Trophoblast cell (in vitro differentiated cells and primary cell): Measurements from ENCODE around the gene DNAH17.

Experiments used
- DNase-seq, 2 donors: peaks; one replicate each; pipeline ENCODE4 v3.0.0-alpha.2; 2016
- H2AFZ ChIP-seq: 2 replicates; pipeline ENCODE4 v1.6.1; 2013; ENCODE audit warnings: low read length, moderate library complexity, mild to moderate bottlenecking; ENCODE audit not compliant: insufficient read depth, poor library complexity
- H2AK5ac ChIP-seq: 2 replicates; pipeline ENCODE4 v1.6.1; 2013; ENCODE audit warnings: mild to moderate bottlenecking, low read length
- H2BK120ac ChIP-seq: 2 replicates; pipeline ENCODE4 v1.6.1; 2013; ENCODE audit warnings: low read length, mild to moderate bottlenecking, moderate library complexity; ENCODE audit not compliant: insufficient read depth, poor library complexity
- H2BK12ac ChIP-seq: 2 replicates; pipeline ENCODE4 v1.6.1; 2013; ENCODE audit warnings: mild to moderate bottlenecking, low read length, moderate library complexity
- H2BK5ac ChIP-seq: 2 replicates; pipeline ENCODE4 v1.6.1; 2013; ENCODE audit warnings: low read length, low read depth, moderate library complexity, mild to moderate bottlenecking; ENCODE audit not compliant: poor library complexity
- H3K14ac ChIP-seq: 2 replicates; pipeline ENCODE4 v1.6.1; 2013; ENCODE audit warnings: mild to moderate bottlenecking, low read length
- H3K18ac ChIP-seq: 2 replicates; pipeline ENCODE4 v1.6.1; 2013; ENCODE audit warnings: mild to moderate bottlenecking, low read length
- H3K23ac ChIP-seq: 2 replicates; pipeline ENCODE4 v1.6.1; 2013; ENCODE audit warnings: low read length
- H3K27ac ChIP-seq: 2 replicates; pipeline ENCODE4 v1.5.1; 2013; ENCODE audit warnings: low read depth, mild to moderate bottlenecking, inconsistent platforms, low read length, moderate library complexity
- H3K27me3 ChIP-seq: 2 replicates; pipeline ENCODE4 v1.6.1; 2013; ENCODE audit warnings: inconsistent platforms, mild to moderate bottlenecking, low read length, moderate library complexity; ENCODE audit not compliant: insufficient read depth
- H3K36me3 ChIP-seq, 2 experiments: 1 replicate in 1 of 2; 2 replicates in 1 of 2; pipeline ENCODE4 v1.6.1; 2013; ENCODE audit warnings: low read length in 2 of 2, mild to moderate bottlenecking in 2 of 2, moderate library complexity in 1 of 2; ENCODE audit not compliant: insufficient read depth in 2 of 2, control insufficient read depth in 1 of 2
- H3K4ac ChIP-seq: 2 replicates; pipeline ENCODE4 v1.6.1; 2013; ENCODE audit warnings: low read depth, mild to moderate bottlenecking, low read length, moderate library complexity
- H3K4me1 ChIP-seq, 2 experiments: 1 replicate in 1 of 2; 2 replicates in 1 of 2; pipeline ENCODE4 v1.6.1; 2013; ENCODE audit warnings: low read length in 2 of 2, mild to moderate bottlenecking in 2 of 2, moderate library complexity in 1 of 2; ENCODE audit not compliant: insufficient read depth in 2 of 2, control insufficient read depth in 1 of 2
- H3K4me2 ChIP-seq: 2 replicates; pipeline ENCODE4 v1.6.1; 2013; ENCODE audit warnings: inconsistent platforms, mild to moderate bottlenecking, low read length, moderate library complexity
- H3K4me3 ChIP-seq: 2 replicates; pipeline ENCODE4 v1.5.1; 2013; ENCODE audit warnings: mild to moderate bottlenecking, low read depth, low read length, inconsistent platforms
- H3K79me1 ChIP-seq: one replicate; pipeline ENCODE4 v1.6.1; 2013; ENCODE audit warnings: low read length
- H3K79me2 ChIP-seq: 2 replicates; pipeline ENCODE4 v1.6.1; 2013; ENCODE audit warnings: low read length, mild to moderate bottlenecking; ENCODE audit not compliant: control insufficient read depth, insufficient read depth, poor library complexity
- H3K9ac ChIP-seq: 2 replicates; pipeline ENCODE4 v1.6.1; 2013; ENCODE audit warnings: mild to moderate bottlenecking, low read length
- H3K9me3 ChIP-seq: 2 replicates; pipeline ENCODE4 v1.6.1; 2013; ENCODE audit warnings: low read depth, mild to moderate bottlenecking, control low read depth, inconsistent platforms, low read length; ENCODE audit not compliant: insufficient read depth
- H4K12ac ChIP-seq: 2 replicates; pipeline ENCODE4 v1.6.1; 2013; ENCODE audit warnings: low read depth, mild to moderate bottlenecking, low read length, moderate library complexity
- H4K8ac ChIP-seq: 2 replicates; pipeline ENCODE4 v1.6.1; 2013; ENCODE audit warnings: low read depth, mild to moderate bottlenecking, low read length, moderate library complexity
- H4K91ac ChIP-seq: one replicate; pipeline ENCODE4 v1.6.1; 2013; ENCODE audit warnings: low read depth, mild to moderate bottlenecking, low read length, moderate library complexity
- WGBS: extraction: QIAGEN DNeasy Blood & Tissue Kit; methylation state at CpG from one replicate; pipeline ENCODE4 v1.1.7; 2013; ENCODE audit warnings: missing lambda C conversion rate; ENCODE audit not compliant: insufficient read length, insufficient coverage; ENCODE audit errors: extremely low coverage; 5-methylcytosine and 5-hydroxymethylcytosine counted together

Gene DNAH17

DNA sequence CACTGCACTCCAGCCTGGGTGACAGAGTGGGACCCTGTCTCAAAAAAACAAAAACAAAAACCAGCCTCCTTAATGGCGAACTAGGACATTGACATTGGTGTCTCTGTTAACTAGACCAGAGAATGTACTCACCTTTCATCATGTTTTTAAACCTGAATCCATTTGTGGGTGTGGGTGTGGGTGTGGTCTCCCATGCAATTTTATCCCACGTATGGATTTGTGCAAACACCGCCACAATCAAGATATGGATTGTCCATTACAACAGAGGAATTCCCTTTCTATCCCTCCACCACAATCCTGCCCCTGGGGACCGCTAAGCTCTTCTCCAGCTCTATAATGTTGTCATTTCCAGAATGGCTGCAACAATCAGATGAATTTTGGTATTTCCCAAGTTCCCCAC, 49.9 kb downstream of the DNAH17 start:
- no peak for DNase-seq
- no peaks in the 10 kb centered on the region for H3K79me2 ChIP-seq
- no peak overlapping the region for H2AFZ ChIP-seq
- H2BK12ac ChIP-seq = no peak overlapping the region
- no peak overlapping the region for H2BK120ac ChIP-seq
- no peak overlapping the region for H3K27ac ChIP-seq
- no peak overlapping the region for H3K4me2 ChIP-seq
- H3K27me3 ChIP-seq = no peaks in the 10 kb centered on the region
- H2BK5ac ChIP-seq = no peak overlapping the region
- H3K4me3 ChIP-seq = no peak overlapping the region
- H3K18ac ChIP-seq = no peak overlapping the region
- H3K4ac ChIP-seq = no peak overlapping the region
- H2AK5ac ChIP-seq = no peak overlapping the region
- no peak overlapping the region for H3K9ac ChIP-seq
- H3K23ac ChIP-seq = no peak overlapping the region
- no peak overlapping the region for H4K8ac ChIP-seq
- H4K91ac ChIP-seq = no peak overlapping the region
- H3K14ac ChIP-seq = no peak overlapping the region
- H3K4me1 ChIP-seq = no peaks in the 10 kb centered on the region
- H4K12ac ChIP-seq = no peak overlapping the region
- H3K36me3 ChIP-seq = no peaks in the 10 kb centered on the region
- WGBS = no CpG with 5 or more reads among the region's 4 CpGs
- H3K9me3 ChIP-seq = no peaks in the 10 kb centered on the region
- H3K79me1 ChIP-seq = no peaks in the 10 kb centered on the region

DNA sequence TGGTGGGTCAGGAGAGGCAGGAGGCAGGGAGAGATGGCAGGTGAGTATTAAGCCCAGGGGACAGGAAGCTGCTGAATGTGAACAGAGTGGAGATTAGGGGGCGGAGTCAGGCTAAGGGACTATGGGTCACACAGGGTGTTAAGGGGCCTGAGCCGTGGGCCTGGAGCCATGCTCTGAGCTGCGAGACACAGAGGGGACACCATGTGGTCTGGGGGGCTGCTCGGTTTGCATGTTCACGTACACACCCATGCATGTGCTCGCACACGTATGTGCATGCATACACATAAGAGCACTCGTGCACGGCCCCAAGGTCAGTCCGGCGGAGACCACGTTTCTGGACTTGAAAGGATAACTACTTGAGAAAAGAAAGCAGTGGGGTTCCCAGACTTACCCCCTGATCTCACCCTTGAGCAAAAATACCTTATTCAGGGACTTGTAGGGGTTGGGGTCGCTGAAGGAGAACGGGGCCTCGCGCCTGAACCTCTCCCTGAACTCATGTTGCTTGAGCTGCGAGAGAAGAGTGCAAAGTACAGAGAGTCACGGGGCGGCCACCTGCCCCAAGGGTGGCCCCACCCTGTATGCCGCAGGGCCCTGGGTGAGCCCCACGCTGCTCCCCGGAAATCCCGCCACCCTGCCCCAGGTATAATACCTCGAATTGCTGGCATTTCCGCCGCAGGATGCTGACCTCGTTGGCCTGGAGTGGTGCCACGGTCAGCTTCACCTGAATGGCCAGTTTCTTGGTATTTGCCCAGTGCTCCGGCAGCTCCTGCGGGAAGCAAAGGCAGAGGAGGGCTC, 50.8 kb downstream of the DNAH17 start:
- no peak overlapping the region for H3K4me3 ChIP-seq
- no CpG with 5 or more reads among the region's 30 CpGs for WGBS
- H2BK12ac ChIP-seq = no peak overlapping the region
- no peaks in the 10 kb centered on the region for H3K4me1 ChIP-seq
- no peak overlapping the region for H3K4me2 ChIP-seq
- no peak overlapping the region for H4K8ac ChIP-seq
- no peak overlapping the region for H3K27ac ChIP-seq
- H3K27me3 ChIP-seq = no peaks in the 10 kb centered on the region
- no peaks in the 10 kb centered on the region for H3K79me1 ChIP-seq
- H2BK120ac ChIP-seq = no peak overlapping the region
- H3K4ac ChIP-seq = no peak overlapping the region
- H3K9me3 ChIP-seq = no peaks in the 10 kb centered on the region
- no peaks in the 10 kb centered on the region for H3K79me2 ChIP-seq
- no peak overlapping the region for H2BK5ac ChIP-seq
- no peak overlapping the region for H4K12ac ChIP-seq
- peak in 1 of 2 donors; percentile 17 for DNase-seq
- H3K18ac ChIP-seq = no peak overlapping the region
- H2AK5ac ChIP-seq = no peak overlapping the region
- H3K9ac ChIP-seq = no peak overlapping the region
- no peak overlapping the region for H4K91ac ChIP-seq
- no peak overlapping the region for H3K14ac ChIP-seq
- H3K36me3 ChIP-seq = no peaks in the 10 kb centered on the region
- H3K23ac ChIP-seq = no peak overlapping the region
- H2AFZ ChIP-seq = no peak overlapping the region

DNA sequence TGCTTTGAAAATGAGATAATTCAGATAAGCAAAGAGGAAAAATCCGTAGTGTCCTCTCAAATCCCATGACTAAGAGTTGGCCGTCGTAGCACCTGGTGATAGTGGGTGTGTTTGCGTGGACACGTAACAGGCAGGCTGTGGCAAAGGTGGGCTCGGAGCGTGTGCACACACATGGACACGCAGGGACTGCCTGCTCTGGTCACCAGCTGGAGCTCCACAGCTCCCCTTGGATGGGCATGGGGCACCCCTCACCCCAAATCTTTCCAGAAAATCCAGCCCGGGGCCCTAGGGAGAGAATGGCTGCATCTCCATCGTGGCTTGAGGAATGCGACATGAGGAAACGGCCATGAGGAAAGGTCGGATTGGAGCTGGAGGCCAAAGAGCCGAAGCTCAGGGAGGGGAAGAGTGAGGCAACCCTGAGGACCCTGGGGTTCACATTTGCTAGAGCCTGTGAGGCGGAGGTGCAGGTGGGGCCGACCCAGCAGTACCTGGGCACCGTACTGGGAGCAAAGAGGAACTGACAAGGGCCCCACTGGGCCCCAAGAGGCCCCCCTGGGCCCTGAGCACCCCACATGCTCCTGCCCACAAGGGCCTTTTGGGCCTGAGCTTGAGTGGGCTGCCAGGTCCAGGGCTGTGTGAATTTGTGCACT, 51.6 kb downstream of the DNAH17 start:
- H4K8ac ChIP-seq = no peak overlapping the region
- no peak for DNase-seq
- H3K79me2 ChIP-seq = no peaks in the 10 kb centered on the region

DNA sequence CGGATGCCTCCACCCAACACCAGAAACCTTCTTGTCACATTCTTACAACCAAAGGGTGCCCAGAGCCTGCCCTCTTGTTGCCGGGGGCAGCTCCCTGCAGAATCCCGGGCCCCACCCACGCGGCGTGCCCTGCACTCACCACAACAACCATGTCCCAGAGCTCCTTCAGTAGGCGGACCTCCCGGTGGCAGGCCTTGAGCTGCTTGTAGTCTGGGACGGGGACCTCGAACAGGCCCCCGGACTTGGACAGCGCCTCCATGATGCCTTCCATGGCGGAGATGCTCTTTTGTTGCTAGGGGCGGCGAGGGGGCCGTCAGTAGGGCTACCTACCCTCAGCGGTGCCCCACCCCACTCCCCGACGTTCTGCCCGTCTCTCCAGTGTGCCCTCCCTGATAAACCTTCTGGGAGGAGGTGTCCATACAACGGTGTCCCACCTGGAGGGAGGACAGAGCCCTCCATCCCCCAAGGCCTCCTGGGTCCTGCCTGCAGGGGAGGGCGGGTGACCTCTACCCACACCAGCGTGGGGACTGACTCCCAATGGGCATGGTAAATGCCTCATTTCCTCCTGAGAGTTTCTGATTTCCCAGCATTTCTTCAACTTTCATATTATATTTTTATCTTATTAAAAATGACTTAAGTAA, 52.2 kb downstream of the DNAH17 start:
- no peak overlapping the region for H3K18ac ChIP-seq
- H3K27ac ChIP-seq = no peak overlapping the region
- no peak overlapping the region for H2AK5ac ChIP-seq
- no peak overlapping the region for H3K9ac ChIP-seq
- H2BK5ac ChIP-seq = no peak overlapping the region
- H2BK12ac ChIP-seq = no peak overlapping the region
- no peaks in the 10 kb centered on the region for H3K9me3 ChIP-seq
- H3K79me2 ChIP-seq = no peaks in the 10 kb centered on the region
- no peaks in the 10 kb centered on the region for H3K79me1 ChIP-seq
- no peak overlapping the region for H4K8ac ChIP-seq
- no peak overlapping the region for H3K14ac ChIP-seq
- H2BK120ac ChIP-seq = no peak overlapping the region
- no peak overlapping the region for H2AFZ ChIP-seq
- WGBS = no CpG with 5 or more reads among the region's 23 CpGs
- H3K4ac ChIP-seq = no peak overlapping the region
- no peaks in the 10 kb centered on the region for H3K27me3 ChIP-seq
- H4K12ac ChIP-seq = no peak overlapping the region
- H3K4me3 ChIP-seq = no peak overlapping the region
- DNase-seq = no peak
- H3K36me3 ChIP-seq = no peaks in the 10 kb centered on the region
- no peak overlapping the region for H4K91ac ChIP-seq
- H3K23ac ChIP-seq = no peak overlapping the region
- no peaks in the 10 kb centered on the region for H3K4me1 ChIP-seq
- no peak overlapping the region for H3K4me2 ChIP-seq

More for the DNA sequence above, 51.6 kb downstream of the DNAH17 start:
- Histone ChIP-seq H4K91ac (no peak overlapping the region), H3K4me3 (no peak overlapping the region), H3K27me3 (no peaks in the 10 kb centered on the region), H3K79me1 (no peaks in the 10 kb centered on the region), H3K4me1 (no peaks in the 10 kb centered on the region), H3K9ac (no peak overlapping the region), H3K18ac (no peak overlapping the region), H3K27ac (no peak overlapping the region), H3K4me2 (no peak overlapping the region), H2BK5ac (no peak overlapping the region), H3K36me3 (no peaks in the 10 kb centered on the region), H4K12ac (no peak overlapping the region), H2AK5ac (no peak overlapping the region), H2BK12ac (no peak overlapping the region), H3K9me3 (no peaks in the 10 kb centered on the region), H3K4ac (no peak overlapping the region), H2BK120ac (no peak overlapping the region), H3K14ac (no peak overlapping the region), H2AFZ (no peak overlapping the region), H3K23ac (no peak overlapping the region)
- no CpG with 5 or more reads among the region's 17 CpGs for WGBS
